Heart left ventricle (tissue), 13 donors: ENCODE data around the gene MKLN1.

ENCODE experiments used
- CTCF ChIP-seq, 12 donors: fragments of 200-600 bp; sonication (generic) in 4 of 12; IDR thresholded peaks; one replicate each; pipeline versions ENCODE4 v1.5.0 to v1.8.0; 2018 to 2022; ENCODE audit warnings: antibody characterized with exemption in 12 of 12, mild to moderate bottlenecking in 5 of 12
- POLR2A ChIP-seq, 2 donors: fragments of 450-650 bp; IDR thresholded peaks; one replicate each; pipeline ENCODE4 v1.6.1; 2017; ENCODE audit warnings: antibody characterized with exemption in 2 of 2, mild to moderate bottlenecking in 2 of 2, moderate library complexity in 2 of 2
- donor health status: ischemic (EF 13 %, LVEDD 7.1; RV severe dilation, severe dysfunction).
- donor health status: DM: no; HTN: yes; CAD: no.
- donor health status: DM: no; HTN: no; CAD: no.
- donor health status: ischemic (EF 25% LVEDD 6.9; RV normal size, moderate dysfunction).
- donor health status: ischemic (EF 25% LVEDD 5.7; RV mildly dilated, moderate dysfunction).
- donor health status: ischemic (EF 35%, LVEDD 5.7; RV mildly dilated, moderate dysfunction).
- donor health status: nonischemic (EF 11% LVEDD 7.7; RV severe dilation, severe dysfunction).
- donor health status: DM: yes; HTN: yes; CAD: no.
- donor health status: PGD.
- donor health status: ischemic (EF 29% LVEDD 5.4; RV normal size, mild dysfunction).
- donor health status: nonischemic (EF 23%, LVEDD 6.1; RV moderate dilation, normal function).

DNA sequence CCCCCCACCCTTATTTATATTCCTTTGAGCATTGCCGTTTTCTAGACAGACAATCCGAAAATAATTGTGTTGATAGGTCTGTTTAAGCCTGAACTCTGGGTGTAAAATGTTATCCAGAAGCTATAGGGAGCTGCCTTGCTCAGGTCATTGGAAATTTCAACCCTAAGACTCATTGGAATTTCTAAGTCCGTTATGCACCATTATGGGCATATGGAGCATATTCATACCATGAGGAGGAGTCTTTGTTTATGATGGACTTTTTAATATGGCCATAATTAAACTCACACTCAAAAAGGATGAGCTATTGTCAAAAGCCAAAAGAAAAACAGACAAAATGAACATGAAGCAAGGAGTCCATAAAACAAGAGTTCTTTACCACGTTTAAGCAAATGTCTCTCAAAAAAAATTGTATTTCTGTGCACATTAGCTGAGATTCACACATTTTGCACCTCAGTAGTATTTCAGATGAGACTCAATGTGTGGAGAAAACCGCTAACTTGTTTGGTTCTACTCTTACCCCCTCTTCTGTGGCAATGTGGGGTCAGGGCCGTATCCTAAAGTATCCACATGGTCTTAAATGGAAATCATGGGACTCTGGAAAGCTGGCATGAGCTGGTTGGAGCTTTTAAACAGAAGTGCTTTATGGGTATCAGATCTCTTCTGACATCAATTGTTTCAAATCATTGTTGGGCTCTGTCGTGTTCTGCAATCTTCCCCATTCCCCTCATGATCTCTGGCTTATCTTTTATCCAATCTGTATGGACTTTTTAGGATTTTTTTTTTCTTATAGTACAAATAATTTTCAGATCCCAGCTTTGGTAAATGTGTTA lies 168.2 kb downstream of the MKLN1 start:
- no peak for TF ChIP-seq CTCF (IDR thresholded peaks at IDR 0.05)
- no peak for TF ChIP-seq POLR2A (IDR thresholded peaks at IDR 0.05)
